NCI-H1092 (cell line): Measurements from ENCODE around the gene HES5.
"Not testable (repeated sequence)": the region's sequence is repeated elsewhere in the genome, so short reads cannot be mapped to it uniquely, and the experiment has no call there.

Experiments used
- DNase-seq: peaks from one replicate; lab custom pipeline; 2025; lab: John Stamatoyannopoulos, UW

HES5 gene

DNA sequence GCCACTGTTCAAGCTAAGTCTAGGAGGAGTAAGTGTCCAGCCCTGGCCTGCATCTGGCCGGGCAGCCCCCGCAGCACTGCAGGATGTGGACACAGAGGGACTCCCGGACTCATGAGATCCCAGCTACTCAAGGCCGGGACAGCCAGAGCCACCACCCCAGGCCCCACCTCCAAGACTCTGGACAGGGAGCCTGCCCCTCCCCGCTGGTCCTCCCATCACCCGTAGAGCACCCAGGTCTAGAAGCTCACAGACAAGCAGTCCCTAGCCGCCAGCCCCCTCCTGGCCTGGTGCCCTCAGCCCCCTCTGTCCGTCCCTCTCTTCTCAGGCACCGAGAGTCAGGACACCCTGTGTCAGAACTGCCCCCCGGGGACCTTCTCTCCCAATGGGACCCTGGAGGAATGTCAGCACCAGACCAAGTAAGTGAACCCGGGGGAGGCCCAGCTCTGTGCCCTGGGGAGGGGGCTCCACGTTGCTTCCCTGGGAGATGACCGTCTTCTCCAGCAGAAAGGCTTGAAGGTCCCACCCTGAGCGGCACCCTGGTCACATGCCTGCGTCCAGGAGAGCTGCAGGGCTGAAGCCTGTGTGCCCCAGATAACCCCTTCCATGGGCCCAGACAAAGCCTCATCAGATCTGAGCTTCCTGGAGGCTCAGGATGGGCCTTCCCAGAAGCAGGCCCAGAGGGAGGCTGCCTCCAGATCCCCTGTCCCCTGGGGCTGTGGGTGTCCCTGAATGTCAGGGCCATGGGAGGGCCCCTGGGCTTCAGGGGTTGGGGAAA is 30.4 kb upstream of the HES5 start:
- DNase-seq, result no peak

DNA sequence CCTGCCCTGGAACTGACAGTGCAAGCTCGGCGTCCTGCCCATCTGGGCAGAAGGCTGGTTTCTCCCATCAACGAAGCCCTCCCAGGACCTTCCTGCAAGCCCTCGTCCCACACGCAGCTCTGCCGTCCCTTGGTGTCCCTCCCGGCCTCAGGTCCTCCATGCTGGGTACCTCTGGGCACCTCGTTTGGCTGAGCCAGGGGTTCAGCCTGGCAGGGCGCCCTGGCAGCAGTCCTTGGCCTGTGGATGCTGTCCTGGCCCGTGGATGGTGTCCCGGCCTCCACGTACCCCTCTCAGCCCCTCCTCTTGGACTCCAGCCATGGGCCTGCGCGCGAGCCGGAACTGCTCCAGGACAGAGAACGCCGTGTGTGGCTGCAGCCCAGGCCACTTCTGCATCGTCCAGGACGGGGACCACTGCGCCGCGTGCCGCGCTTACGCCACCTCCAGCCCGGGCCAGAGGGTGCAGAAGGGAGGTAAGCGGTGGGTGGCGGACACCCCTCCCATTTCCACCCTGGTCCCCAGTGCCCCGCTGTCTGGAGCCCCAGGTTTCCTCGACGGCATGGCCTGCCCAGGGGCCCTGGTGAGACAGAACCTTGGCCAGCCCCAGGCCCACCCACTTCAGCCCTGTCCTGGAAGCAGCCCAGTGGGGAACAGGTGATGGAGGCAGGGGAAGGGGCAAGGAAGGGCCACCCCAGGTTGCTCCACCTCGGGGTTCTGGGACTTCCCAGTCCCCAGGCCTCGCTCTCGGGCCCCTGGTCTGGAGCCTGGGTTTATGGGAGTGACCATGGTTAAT is 29.6 kb upstream of the HES5 start:
- DNase-seq, result no peak

DNA sequence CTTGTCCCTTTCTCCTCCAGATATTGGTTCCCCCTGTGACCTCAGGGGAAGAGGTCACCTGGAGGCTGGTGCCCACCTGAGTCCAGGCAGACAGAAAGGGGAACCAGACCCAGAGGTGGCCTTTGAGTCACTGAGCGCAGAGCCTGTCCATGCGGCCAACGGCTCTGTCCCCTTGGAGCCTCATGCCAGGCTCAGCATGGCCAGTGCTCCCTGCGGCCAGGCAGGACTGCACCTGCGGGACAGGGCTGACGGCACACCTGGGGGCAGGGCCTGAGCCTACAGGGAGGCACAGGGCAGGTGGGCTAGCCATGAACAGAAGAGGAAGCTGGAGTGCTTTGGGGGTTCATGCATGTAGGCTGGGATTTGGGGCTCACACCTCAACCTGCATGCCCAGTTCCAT is 28.8 kb upstream of the HES5 start:
- no peak for DNase-seq

DNA sequence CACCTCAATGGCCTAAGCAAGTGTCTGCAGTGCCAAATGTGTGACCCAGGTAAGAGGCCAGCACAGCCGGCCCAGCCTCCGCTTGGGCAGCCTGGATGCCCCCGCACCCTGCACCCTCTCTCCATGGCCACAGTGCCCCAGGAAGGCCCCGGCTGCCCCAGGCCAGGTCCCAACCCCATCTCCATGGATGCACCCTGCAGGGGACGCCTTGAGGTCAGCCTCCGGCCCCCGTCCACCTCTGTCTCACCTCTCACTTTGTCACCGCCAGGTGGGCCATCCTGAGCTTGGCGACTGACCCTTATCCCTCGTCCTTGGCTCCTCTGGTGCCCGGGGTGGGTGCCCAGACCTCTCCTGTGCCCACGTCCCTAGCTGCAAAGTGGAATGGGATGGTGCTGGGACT is 28.4 kb upstream of the HES5 start:
- no peak for DNase-seq

DNA sequence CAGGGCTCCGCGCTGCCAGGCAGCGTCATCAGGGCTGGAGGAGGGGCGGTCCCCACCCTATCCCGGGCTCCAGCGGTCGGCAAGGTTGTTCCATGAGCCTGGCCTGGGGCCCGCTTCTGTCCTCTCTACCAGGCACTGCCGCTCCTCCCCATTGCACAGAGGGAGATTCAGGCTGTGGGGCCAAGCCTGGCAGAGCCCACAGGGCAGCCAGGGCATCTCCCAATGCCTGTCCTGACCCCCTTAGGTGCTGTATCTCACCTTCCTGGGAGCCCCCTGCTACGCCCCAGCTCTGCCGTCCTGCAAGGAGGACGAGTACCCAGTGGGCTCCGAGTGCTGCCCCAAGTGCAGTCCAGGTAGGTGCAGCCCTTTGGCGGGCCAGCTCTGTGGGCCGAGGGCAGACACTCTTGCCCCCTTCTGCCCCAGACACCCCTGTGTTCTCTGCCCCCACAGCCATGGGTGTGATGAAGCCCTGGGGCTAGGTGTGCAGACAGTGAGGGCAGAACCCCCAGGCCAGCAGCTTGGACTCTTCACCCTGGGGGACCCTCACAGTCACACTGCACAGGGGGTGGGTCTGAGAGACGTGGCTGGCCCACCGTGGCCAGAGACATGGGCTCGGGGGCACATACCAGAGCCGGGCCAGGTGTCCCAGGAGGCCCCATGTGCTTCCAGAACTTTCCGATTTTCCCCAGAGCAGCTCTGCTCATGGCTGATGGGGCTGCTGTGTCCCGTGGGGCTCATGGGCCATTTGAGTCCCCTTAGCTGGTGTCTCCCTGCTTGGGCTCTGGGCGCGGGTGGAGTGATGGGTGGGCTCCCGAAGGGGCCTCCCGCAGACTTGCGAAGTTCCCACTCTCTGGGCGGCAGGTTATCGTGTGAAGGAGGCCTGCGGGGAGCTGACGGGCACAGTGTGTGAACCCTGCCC is 27.7 kb upstream of the HES5 start:
- no peak for DNase-seq

DNA sequence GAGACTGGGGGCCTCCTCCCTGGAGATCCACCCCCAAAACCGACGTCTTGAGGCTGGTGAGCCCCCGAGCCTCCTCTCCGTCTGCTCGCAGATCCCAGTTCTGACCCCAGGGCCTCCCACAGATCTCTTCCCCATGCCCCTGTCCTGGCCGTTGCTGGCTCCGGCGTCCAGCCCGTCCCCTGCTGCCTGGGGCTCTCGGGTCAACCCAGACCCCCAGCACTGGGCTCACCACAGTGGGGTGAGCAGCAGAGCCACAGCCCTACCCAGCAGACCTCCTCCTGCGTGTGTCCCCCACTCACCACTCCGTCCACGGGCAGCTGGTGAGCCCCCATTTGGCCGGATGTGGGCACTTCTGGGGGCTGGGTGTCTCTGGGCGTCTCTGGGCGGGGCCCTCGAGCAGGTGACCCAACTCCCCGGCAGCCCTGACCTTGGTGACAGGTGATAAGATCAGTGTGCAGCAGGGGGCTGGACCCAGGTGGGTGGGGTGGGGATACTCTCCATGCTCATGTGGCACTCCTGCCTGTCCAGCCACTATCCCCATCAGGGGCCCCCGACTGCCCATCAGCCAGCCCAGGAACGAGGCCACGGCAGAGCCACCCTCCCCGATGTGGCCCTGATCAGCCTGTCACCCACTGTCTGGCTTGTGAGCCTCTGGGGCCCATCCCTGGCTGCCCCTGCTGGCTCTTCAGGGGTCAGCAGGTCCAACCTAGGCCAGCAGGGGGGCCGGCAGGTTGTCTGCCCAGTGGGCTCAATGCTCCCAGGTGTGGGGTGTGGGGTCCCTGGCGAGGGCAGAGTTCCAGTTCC is 26.8 kb upstream of the HES5 start:
- DNase-seq, result no peak

DNA sequence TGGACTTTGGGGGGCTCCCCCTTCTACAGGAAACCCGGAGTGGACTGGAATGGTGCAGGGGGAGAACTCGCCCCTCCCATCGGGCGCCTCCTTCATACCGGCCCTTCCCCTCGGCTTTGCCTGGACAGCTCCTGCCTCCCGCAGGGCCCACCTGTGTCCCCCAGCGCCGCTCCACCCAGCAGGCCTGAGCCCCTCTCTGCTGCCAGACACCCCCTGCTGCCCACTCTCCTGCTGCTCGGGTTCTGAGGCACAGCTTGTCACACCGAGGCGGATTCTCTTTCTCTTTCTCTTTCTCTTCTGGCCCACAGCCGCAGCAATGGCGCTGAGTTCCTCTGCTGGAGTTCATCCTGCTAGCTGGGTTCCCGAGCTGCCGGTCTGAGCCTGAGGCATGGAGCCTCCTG is 26.2 kb upstream of the HES5 start, which contains the start of gene TNFRSF14:
Gene TNFRSF14 (plus strand): TSS at position 95 of the 401 bp plus-strand sequence. CDS start 294 bp downstream, at position 389.
- no peak for DNase-seq

DNA sequence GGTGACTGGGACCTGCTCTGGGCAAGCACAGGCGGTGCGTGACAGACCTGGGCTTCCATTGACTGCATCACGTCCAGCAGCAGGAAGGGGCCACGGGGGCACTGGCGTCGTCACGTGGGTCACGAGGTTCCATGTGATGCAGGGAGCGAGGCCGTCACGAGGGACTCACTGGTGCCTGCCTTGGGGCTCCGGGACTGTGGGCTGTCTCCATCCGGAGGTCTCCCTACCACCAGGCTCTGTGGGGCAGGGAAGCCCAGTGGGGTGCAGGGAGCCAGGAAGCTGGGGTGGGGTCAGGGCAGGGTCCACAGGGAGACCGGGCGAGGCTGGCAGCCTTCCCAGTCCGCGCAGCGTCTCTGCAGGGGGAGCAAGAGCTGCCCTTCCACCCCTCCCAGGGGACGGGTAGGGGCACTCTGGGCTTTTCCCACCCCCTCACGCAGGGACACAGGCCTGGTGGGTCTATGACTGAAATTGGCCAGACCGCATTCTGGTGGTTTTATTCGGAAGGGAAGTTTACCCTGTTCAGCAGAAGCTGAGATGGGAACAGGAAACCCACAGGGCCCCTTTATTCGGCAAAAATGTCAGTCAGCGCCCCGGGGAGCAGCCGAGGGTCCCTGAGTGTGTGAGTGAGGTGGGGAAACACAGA is 25.7 kb upstream of the HES5 start:
- DNase-seq, result no peak

DNA sequence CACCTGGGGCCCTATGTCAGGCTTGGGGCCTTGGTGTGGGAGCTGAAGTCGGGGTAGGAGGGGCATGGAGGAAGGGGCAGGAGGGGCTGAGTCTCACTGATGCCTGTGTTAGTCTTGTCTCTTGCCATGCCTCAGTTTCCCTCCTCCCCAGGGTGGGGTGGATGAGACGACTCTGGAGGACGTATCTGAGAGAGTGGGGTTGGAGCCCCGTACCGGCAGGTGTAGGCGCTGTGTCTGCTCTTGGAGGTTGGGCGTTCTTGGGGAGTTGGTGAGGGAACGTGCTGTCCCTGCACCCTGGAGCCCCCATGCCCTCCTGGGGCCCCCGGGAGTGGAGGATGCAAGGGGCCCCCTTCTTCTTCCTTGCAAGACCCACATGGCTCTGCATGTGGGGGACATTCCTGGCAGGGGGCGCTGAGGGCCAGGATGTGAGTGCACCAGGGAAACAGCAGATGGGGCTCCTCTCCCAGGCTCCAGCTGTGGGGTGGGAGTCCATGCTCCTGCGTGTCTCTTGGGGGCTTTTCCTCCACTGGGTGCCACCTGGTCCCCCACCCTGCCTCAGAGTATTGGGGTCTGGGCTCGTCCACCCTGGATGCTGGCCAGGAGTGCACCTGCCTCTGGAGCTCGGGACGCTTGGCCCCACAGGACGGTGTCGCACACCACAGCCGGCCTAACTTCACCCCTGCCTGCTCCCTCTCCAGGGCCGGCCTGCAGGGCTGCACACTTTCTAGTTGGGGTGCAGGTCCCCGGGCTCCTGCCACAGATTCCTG is 24.7 kb upstream of the HES5 start:
- DNase-seq, result no peak

DNA sequence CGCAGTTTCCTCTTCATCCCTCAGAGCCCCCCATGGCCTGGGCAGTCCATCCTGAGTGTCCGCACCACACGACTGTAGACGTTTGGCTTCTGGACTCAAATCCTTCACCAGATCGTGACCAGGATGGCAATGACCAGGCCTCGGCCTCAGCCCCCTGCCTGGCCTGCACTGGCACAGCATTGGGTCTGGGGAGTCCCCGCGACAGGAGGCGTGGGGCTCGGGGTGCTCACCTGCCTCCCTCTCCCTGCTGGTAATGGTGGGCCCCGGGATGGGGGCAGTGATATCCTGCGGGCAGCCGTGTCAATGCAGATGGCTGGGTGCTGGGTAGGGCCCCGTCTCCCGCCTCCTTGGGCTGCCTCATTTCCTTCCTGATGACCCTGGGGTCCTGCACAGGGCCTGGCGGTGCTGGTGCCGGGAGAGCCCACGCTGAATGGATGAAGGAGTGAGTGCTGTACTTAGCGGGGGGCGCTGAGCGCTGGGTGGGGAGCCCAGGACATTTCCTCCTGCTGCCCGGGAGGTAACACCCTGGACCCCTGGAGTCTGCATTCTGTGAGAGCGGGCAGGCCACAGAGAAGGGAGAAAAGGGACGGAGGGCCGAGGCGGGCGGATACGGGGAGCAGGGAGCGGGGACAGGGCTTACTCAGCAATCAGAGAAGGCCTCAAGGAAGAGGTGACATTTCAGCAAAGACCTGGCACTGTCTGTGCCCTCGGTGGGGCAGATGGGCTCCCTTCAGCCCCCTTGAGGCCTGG is 24.0 kb upstream of the HES5 start:
- no peak for DNase-seq

DNA sequence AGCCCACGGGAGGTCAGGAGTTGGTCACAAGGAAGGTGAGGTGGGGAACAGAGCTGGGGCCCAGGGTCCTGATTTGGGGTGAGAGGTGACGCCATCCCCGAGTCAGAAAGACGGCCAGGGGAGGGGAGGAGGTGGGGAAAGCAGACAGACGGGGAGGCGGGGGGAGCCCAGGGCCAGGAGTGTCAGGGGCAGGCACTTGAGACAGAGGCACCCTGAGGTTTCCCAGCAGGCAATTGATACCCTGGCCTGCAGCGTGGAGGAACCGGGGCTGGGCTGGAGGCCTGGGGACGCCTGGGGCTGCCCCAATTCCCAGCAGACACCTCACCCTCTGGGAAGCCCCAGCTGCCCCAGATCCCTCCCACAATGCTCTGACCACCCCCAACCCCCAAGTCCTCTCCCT is 23.0 kb upstream of the HES5 start:
- DNase-seq, result not testable (repeated sequence)

DNA sequence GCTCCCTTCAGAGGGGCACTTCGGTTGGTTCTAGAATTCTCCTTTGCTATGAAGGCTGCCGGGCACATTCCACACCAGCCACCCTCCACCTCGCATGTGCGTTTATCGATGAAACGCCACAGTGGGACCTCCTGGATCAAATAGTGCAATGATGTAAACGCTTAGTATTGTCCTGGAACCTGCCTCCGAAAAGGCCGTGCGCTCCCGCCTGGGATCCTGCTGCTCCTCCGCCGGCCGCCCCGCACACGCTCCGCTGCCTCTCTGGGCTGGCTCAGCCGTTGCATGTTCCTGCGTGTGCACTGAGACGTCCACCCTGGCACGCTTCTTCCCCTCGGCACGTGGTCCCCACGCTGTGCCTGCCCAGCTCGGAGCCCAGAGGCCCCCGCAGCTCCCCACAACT is 22.1 kb upstream of the HES5 start:
- DNase-seq, result no peak

DNA sequence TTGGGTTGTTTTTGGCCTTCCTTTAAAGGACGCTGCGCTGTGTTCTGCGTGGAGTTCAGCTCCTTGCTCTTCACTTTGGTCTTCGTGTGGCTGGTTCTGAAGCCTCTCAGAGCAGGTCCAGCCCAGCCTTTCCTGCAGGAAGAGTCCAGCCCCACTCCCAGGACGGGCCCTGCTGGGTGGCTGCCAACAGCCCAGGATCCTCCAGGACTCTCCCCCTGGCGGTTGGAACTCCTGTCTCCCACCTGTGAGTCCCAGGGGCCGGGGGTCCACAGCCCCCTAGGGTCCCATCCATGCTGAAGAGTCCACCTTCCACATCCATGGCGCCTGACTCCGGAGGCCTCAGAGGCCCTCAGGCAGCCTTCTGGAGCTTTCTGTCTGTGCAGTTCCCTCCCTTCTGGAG is 21.5 kb upstream of the HES5 start:
- DNase-seq, result not testable (repeated sequence)

DNA sequence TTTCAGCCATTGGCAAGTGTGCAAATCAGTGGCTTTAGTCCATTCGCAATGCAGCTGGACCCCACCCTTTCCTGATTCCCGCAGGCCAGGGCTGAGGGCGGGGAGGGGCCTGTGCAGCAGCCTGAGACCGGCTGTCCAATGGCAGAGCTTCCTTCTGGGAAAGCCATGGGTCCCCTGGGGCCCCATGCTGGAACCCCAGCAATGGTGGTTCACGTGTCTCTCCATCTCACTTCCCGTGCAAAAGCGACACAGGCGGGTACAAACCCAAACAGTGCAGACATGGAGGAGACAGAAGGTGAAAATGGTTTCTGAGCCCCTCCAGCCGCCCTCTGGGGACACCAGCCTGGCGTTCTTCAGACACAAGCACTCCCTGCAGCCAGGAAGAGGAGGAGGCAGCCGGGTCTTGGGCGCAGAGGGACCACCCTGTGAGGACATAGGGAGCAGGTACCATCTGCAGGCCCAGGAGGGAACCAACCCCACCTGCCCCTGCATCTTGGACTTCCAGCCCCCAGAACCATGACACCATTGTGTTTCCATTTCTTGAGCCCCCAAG is 20.3 kb upstream of the HES5 start:
- not testable (repeated sequence) for DNase-seq

DNA sequence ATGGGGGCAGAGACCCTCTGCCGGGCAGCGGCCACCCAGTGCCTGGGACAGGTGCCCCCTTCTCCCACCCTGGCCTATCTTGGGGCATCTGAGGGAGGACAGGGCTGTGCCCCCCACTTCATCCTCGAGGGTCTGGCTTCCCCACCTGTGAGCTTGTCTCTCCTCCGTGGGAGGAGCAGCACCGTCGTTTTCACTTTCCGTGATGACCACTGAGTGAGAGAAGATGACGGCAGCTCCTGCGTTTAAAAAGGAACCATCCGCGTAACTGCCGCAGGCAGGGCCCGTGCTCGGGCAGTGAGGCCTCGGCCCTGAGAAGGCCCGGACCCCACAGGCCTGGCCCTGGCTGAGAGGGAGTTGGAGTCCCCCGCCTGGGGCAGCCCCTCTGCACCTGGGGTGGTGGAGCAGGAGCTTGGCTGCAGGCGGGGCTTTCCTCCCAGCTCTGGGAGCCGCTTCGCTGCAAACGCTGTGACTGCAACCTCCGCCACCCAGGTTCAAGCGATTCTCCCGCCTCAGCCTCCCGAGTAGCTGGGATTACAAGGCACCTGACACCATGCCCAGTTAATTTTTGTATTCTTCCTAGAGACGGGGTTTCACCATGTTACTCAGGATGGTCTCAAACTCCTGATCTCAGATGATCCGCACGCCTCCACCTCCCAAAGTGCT is 19.4 kb upstream of the HES5 start:
- not testable (repeated sequence) for DNase-seq

DNA sequence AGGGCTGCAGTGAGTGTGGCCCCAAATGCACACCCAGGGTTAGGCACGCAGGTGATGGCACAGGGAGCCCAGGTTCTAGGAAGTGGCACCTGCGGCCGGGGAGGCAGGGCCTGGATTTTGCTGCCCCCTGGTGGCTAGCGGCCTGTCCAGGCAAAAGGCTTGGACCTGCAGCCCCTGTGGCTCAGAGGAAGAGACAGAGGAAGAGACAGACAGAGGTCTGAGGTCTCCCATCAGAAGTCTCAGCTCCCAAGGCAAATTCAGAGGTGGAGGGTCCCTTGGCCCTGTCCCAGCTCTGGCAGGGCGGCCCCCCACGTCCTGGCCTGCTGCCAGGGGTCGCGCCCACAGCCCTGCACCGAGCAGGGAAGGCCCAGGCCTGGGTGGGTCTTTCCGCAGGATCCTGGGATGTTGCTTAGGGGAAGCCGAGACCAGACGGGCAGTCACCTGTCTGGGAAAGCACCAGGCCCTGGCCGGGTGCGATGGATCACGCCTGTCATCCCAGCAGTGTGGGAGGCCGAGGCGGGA is 18.1 kb upstream of the HES5 start:
- DNase-seq, result no peak

DNA sequence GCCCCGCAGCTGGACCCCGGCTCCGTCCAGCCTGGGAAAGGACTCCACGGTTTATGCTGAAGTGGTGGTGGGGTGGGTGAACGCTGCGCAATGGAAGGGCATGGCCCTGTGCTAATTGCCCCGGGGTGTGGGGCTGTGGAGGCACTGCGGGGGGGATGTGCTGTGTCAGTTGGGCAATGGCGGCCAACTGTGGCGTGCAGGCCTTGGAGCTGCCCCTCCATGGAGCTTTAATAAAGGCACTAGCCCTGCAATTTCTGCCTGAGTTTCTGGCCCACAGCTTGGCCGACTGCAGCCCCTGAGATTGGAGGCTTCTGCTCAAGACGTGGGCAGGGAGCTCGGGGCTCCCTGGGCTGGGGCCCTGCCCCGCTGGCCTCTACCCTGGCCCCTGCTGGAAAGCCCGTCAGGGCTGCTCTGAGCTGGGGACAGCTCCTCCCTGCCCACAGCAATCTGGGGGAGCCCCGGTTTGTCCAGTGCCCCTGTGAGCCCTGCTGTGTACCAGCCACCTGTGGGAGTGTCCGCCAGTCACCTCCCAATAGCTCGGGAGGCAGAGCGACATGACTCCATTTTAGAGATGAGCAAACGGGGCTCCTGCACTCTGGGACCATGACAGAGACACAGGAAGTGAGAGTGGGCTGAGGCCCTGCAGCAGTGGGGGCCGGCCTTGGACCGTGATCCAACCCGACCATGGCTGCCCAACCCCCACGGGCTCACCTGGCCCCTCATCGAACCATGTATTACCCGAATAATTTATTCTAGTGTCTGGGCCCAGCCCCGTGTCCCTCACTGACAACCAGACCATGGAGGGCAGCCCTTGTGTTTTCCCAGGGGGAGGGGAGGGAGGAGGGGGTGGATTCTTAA is 17.4 kb upstream of the HES5 start:
- DNase-seq, result no peak
